HG03159 (cell line): ENCODE results near the gene MRAS.

ENCODE experiments used
- ATAC-seq: cut with Tn5 transposase; IDR thresholded peaks from one replicate; pipeline ENCODE4 v1.9.1; 2021; ENCODE audit warnings: mild to moderate bottlenecking, moderate library complexity; ENCODE audit not compliant: unreplicated experiment

Gene MRAS

DNA sequence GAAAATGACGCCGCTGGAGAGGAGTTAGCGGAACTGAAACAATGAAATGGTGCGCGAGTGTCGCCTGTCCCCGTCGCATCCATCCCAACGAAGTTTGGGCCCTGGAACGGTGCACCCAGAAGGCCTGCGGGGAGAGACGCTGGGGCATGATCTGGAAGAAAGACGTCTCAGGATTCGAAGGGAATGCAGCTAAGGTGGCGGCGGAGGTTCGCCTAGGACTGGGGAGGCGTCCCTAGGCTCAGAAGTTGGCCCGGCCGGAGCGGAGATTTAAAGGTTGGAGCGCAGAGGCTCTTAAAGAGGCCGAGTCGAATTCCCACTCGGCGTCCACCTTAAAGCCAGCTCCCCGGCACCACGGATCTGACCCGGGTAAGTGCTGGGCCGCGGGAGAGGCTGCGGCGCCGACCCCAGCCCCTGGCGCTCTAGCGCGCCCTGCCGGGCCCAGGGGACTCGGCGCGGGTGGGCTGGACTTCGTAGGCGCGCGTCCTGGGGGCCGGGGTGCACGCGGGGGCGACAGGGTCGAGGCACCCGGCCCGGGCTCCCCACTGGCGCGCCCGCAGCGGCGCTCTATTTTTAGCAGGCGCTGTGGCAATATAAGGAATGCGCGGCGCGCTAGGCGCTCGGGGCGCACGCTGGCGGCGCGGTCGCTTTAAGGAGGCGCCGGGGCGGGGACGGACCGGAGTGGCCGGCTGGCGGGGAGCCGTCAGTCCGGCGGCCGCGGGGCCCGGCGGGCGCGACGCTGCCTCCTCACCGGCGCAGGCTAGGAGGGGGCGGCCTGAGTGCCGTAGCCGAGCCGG, at the start of gene MRAS:
Gene MRAS, plus strand, starts transcription at position 620 of the 794 bp plus-strand sequence. CDS start 24,305 bp downstream, outside the sequence.
- ATAC-seq = no peak

DNA sequence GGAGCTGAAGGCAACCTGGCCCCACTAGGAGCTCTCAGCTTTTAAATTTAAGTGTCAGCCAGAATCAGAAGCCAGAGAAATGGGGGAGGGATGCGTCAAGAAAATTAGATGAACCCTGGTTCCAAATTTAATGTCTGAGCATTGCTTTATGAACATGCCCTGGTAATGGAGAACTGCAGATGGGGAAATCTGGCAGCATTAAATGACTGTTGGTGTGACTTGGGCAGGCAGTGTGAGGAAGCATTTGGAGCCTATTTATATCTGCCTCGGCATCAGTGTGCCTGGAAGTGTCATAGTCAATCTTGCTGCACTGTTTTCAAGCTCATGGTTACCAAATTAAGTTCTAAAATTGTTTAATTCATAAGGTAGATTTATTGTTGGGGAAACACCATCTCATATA, 47.7 kb upstream of the MRAS start:
- no peak for ATAC-seq

DNA sequence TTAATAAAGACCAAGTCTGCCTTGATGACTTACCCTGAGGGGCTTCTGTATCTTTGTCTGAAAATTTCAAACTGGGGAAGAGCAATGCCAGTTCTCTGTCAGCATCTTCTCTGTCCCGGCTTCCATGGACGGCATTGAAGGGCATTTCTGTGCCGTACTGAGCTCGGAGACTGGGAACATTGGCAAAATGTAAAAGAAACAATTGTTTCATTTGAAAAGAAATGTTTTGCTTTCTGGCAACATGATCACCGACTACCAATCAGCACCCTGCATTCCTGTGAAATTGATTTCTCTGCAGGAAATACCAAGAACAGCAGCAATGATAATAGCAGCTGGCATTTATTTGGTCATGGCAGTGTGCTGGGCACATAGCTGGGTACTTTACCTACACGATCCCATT, 44.9 kb upstream of the MRAS start:
- ATAC-seq = no peak

DNA sequence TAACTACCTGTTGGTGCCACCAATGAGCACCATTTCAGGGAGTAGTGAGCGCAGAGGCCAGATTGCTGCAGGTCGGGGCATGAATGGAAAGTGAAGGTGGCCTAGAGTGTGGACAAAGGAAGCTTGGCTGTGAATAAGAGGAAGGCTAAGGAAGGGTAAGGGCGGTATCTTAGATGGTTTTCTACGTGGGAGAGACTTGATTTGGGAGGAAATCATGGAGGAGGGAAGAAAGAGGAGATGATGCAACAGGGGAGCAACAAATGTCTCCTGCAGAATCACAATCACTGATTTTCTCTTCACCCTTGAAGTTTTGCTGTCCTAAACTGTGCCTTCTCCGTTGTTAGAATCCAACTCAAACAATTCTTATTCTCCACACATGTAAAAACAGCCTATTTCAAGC, 40.5 kb upstream of the MRAS start:
- ATAC-seq = no peak

DNA sequence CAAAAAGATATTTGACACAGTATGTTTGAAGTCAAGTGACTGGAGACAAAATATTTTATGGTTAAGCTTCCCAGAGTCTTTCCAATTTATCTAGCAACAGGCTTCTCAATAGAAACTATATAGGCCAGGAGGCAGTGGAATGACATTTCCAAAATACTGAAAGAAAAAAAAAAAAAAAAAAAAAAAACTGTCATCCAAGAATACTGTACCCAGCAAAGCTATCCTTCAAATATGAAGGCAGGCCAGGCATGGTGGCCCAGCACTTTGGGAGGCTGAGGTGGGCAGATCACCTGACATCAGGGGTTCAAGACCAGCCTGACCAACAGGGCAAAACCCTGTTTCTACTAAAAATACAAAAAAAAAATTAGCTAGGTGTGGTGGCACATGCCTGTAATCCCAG, 39.6 kb upstream of the MRAS start:
- no peak for ATAC-seq

DNA sequence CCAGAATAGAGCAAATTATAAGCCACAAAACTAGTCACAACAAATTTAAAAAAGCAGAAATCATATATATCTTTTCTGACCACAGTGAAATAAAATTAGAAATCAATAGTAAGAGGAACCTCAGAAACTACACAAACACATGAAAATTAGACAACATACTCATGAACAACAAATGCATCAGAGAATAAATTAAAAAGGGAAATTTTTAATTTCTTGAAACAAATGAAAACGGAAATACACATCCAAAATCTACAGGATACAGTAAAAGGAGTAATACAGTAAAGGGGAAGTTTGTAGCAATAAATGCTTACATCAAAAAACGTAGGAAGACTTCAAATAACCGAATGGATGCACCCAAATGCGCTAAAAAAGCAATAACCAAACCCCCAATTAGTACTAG, 37.9 kb upstream of the MRAS start:
- no peak for ATAC-seq

DNA sequence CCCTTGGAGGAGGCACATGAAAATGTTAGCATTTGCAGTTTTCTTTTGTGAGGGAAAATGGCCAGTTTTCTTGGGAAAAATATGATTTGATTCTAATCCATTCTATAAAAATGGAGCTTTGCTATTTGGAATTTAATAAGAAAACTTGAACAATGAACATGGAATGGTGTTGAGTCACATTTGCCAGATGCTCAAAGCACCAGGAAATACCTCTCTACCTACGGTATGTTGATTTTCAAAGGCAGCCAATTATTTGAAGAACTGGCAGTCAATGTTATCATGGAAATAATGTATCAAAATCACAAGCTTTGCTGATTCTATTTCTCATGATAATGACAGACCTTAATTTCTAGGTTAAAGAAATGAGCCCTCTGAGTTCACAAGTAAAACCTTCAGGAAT, 33.6 kb upstream of the MRAS start:
- ATAC-seq = no peak

DNA sequence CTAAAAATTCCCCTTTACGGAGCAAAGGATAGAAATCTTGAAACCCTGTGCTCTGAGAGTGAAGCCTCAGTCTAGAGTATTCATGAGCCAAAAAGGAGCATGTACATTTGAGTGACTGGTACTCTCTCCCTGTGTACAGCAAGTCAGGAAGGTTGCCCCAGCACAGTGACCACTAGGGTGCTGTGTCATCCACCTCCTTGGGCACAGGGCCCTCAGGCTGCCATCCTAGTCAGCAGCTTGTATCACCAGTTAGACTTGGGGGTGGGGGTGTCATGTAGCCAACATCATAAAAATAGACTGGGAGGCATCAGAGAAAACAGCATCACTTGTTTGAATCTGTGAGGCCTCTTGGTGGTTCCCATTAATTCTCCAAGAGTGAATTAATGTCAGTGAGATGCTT, 30.7 kb upstream of the MRAS start:
- ATAC-seq = no peak

DNA sequence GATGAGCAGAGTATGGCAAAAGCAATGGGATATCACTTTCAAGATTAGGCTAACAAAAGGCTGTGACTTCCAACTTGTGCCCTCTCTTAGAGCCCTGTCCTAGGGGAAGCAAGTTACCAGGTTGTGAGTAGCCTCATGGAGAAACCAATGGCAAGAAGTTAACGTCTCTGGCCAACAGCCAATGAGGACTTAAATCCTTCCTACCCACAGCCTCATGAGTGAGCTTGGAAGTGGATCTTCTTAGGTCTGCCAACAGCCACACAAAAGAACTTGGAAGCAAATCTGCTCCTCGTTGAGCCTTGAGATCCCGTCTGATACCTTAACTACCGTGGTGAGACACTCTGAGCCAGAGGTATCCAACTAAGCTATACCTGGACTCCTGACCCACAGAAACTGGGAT, 24.4 kb upstream of the MRAS start:
- ATAC-seq = no peak

DNA sequence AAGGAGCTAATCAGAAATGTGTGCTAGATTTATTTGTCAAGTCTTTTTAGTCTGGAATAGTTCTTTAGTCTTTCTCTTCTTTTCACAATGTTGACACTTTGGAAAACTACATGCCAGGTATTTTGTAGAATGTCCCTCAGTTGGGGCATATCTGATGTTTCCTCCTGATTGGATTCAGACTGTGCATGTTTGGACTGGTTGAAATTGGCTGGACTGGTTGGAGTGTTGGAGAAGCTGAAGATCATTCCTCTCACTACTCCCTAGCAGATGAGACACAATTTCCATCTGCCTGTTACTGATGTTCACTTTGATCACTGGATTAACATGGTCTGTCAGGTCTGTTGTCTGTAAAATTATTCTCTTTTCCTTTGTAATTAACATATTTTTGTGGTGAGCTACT, 22.4 kb upstream of the MRAS start:
- no peak for ATAC-seq

DNA sequence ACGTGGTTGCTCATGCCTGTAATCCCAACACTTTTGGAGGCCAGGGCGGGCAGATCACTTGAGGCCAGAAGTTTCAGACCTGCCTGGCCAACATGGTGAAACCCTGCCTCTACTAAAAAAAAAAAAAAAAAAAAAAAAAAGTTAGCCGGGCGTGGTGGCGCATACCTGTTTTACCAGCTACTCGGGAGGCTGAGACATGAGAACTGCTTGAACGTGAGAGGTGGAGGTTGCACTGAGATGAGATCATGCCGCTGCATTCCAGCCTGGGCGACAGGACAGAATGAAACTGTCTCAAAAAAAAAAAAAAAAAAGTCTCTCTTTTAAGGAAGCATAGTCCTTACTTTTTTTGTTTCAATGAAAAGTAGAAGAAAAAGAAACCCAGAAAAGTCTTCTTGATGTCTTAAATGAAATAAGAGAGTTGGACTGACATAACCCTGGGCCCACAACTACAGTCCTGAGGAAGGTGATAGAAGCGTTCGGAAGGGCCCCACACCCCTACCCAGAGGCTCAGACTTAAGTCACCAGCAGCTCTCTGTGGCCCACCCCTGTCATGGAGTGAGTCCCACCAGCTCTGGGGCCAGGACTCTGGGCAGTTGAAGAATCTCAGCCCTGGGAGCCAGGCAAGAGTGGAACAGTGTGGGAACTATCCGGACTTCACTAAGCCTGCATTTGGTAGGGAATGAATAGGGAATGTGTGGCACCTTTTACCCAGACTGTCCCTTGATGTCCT, 21.3 kb upstream of the MRAS start:
- ATAC-seq = no peak

DNA sequence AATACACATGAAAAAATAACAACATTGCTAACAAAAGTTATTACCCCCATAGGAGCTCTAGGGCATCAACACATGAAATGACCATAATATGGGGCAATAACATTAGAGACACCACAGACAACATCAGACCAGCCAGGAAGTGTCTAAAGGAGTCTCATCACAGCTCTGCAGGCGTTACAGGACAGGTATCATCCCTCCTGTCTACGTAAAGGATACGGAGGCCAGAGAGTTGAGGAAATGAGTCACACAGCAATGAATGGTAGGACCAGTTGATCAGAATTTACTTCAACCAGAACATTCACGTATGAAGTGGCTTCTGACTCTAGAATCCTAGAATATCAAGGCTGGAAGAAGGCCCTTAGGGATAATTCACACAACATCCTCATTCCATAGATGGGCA, 20.5 kb upstream of the MRAS start:
- ATAC-seq = no peak

DNA sequence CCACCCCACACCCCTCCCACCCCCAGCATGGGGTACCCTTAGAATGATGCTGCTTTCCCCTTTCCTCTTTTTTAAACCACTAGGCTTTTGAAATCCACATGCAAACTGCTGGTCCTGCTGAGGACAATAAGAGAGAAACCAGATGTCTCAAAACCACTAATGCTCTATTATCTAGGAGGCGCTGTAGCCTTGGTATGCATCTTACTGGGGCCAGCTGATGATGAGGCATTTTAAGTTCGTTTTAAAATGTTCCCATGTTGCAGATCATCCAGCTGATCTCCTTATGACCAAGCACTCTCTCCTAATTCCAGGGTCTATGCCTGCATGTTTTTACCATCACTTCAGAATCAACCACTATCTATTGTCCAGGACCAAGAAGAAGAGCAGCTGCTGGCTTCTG, 20.0 kb upstream of the MRAS start:
- ATAC-seq = no peak

DNA sequence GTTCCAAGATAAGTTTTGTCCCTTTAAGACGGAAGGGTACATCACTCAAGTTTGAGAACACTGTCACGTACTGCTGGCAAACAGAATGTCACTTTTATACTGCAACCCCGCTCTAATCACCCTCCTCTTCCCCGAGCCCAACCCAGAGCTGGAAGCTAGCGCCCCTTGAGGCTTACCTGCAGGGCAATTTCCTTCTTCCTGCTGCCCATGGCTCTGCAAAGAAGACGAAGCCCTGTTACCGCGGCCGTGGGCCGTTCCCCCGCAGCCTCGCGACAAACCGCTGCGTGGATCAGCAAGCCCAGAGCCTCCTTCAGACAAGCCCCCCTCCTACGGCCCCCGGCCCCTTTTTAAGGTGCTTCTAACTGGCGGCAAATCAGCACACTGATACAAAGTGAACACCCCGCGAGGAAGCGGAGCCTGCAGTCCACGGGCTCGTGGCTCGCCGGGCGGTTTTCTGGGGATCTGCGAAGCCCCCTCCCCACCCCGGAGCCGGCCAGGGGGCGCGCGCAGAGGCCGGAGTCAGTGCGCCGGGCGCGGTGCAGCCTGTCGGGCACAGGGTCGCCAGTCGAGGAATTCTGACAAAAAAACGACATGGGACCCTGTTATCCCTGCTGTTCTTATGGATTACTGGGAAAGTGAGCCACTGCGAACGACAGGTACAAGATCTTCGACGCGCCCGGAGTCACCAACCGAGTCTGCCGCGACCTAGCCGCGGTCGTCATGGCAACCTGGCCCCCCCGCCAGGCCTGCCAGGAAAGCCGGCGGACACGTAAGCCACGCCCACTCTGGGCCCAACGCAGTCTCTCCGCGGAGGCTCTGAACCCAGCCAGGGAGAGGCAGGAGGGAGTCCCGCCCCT, 19.0 kb upstream of the MRAS start, which contains the start of gene NME9:
Gene NME9, minus strand, starts transcription at position 725 of the 857 bp plus-strand sequence. Its CDS starts 516 bp downstream, at position 209.
- ATAC-seq = peak; percentile 81

DNA sequence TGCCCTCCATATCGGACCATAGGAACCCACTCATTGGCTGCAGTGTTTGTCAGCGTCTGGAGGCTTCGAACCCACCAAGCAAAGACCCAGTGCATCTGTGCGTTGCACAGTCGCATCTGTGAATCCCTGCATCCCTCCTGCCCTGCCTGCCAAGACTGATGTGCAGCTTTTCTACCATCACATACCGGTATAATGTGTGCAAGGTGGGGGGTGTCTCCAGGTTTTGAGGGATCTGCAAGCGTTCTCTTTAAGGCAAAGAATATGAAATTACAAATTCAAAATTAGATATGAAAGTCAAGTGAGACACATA, 18.4 kb upstream of the MRAS start:
- no peak for ATAC-seq

DNA sequence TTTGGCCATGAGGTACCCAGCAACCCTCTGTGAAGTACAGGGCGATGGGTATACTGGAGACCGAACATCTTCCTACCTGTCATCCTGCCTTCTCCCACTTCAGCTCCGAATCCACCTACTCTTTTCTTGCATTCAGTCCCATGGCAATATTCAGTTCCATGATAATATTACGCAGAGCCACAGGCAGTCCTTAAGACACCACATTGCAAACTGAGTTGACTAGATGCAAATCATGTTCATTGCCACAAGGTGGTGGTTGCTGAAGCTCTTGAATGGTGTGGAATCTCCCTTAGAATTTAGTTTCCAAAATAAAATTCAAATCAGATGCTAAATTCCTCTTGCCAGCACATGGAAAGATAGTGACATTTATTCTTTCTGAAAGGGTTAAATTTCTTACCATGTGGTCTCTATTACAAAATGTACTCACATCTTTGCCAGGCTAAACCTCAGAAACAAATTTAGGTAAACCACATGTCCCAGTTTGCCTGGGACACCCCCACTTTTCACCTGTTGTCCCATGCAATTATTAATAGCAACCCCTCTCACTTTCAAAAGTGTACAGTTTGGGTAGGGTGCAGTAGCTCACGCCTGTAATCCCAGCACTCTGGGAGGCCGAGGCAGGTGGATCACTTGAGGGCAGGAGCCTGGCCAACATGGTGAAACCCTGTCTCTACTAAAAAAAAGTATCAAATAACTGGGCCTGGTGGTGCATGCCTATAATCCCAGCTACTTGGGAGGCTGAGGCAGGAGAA, 17.1 kb upstream of the MRAS start:
- no peak for ATAC-seq

DNA sequence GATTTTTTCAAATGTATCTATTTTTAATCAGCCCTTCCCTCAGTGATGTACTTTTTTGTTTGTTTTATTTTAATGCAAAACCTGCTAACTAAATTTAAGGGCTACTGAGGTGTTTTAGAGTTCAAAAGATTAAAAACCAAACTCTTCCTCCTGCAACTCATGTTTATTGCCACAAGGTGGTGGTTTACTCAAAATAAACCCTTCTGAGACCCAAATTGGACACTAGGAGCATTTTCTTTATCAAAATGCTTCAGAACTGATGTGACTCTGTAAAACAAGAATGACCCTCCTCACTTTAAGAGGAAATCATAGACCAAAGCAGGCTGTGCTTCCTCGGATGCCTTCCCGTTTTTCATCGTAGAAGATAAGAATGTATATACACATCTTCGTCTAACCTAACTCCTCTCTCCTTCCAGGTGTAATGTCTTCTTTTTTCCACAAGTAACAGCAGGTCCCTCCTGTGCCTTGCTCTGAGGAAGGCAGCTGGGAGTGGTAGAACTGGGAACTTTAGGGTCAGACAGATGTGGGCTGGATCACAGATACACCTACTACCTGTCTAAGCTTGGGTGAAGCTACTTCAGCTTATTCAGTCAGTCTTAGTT, 15.8 kb upstream of the MRAS start:
- no peak for ATAC-seq

DNA sequence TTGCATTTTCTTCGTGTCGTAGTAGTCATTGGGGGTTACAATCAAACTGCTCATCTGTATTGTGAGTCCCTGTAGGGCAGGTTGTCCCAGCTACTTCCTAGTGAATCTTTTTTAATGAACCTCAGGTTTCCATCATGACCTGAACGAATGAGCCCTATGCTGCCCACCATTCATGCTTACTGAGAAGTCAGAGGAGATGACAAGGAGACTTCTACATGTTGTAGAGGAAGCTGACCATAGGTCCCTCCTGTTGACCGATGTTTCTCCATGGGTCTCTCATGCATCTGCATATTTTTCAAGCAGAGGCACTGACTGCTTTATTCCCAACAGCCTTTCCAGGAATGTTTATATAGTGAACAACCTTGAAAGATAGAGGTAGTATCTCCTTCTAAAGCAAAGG, 13.8 kb upstream of the MRAS start:
- no peak for ATAC-seq

DNA sequence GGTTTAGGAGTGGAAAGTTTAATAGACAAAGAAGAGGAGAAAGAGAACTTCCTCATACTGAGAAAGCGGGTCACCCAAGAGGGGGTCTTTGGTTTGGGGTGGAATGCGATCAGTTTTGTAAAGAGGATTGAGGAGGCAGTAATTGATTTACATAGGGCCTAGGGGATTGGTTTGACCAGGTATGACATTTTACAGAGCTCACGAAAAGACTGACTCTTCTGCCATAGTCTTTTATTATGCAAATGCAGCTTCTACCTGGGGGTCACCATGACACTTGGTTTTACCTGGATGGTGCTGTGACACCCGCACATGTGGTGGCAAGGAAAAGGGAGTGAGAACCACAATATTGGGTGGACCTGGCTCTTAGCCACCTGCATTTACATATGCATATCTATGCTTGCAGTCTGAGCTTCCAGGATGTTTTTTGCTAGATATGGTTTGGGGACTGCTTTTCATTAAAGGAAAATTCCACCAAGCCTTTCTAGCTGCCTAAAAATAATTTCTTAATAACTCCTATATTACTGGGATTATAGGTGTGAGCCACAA, 11.9 kb upstream of the MRAS start:
- no peak for ATAC-seq

DNA sequence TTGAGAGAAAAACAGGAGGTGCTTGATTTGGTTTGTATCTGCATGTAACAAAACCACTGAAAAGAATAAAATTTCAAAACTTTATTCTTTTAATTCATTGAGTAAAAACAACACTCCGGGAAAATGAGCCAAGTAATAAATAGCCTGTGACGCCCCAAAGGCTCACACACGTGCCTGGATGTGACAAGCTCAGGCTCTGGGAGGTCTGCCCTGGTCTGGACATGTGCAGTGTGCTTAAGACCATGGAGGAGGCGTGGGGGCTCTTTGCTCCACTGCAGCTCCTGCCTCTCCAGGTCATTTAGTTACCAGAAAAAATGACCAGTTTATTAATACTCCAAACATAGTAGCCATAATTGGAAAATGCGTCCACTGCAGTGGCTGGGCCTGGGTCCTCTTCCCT, 10.1 kb upstream of the MRAS start:
- no peak for ATAC-seq
